Natural killer cell (primary cell): ENCODE results near the gene AREL1. TPM values are rescaled to one million over a fixed set of nuclear protein-coding genes. Genes with fewer than 3 reads are reported as not detected.

Source experiments
- ATAC-seq, 3 donors: fragments of 150-1000 bp in 2 of 3; fragments of 200-7000 bp in 1 of 3; cut with Tn5 transposase; 1 replicate in 1 of 3; 2 replicates in 2 of 3; pipeline ENCODE4 v1.10.0; 2021; ENCODE audit warnings: mild to moderate bottlenecking in 2 of 3, moderate library complexity in 2 of 3
- DNase-seq, 2 donors: peaks; one replicate each; pipeline versions ENCODE4 v3.0.0 to v3.0.0-alpha.2; 2013 to 2021; ENCODE audit warnings: mixed read lengths in 1 of 2
- H3K27ac ChIP-seq: one replicate; pipeline ENCODE4 v1.5.1; 2013; ENCODE audit warnings: mild to moderate bottlenecking, low read length
- H3K27me3 ChIP-seq: one replicate; pipeline ENCODE4 v1.6.1; 2013; ENCODE audit warnings: low read length; ENCODE audit not compliant: control insufficient read depth, insufficient read depth
- H3K36me3 ChIP-seq: one replicate; pipeline ENCODE4 v1.6.1; 2013; ENCODE audit warnings: low read length; ENCODE audit not compliant: control insufficient read depth, insufficient read depth
- H3K4me1 ChIP-seq: one replicate; pipeline ENCODE4 v1.6.1; 2013; ENCODE audit warnings: low read length; ENCODE audit not compliant: control insufficient read depth, insufficient read depth
- H3K4me3 ChIP-seq: one replicate; pipeline ENCODE4 v1.5.1; 2013; ENCODE audit warnings: low read length
- H3K9me3 ChIP-seq: one replicate; pipeline ENCODE4 v1.6.1; 2013; ENCODE audit warnings: low read length; ENCODE audit not compliant: control insufficient read depth, insufficient read depth
- H3K27ac Mint-ChIP-seq, 2 donors: one replicate each; pipeline ENCODE4 v1.8.0; 2022; ENCODE audit warnings: mild to moderate bottlenecking in 2 of 2, mixed read lengths in 2 of 2, moderate library complexity in 1 of 2
- H3K27me3 Mint-ChIP-seq, 2 donors: one replicate each; pipeline ENCODE4 v1.8.0; 2022; ENCODE audit warnings: low read depth in 2 of 2, mixed read lengths in 2 of 2
- H3K36me3 Mint-ChIP-seq: one replicate; pipeline ENCODE4 v1.8.0; 2022; ENCODE audit warnings: mixed read lengths
- H3K4me1 Mint-ChIP-seq, 2 donors: one replicate each; pipeline ENCODE4 v1.8.0; 2022; ENCODE audit warnings: mixed read lengths in 2 of 2
- H3K4me3 Mint-ChIP-seq: one replicate; pipeline ENCODE4 v1.8.0; 2022; ENCODE audit warnings: mild to moderate bottlenecking, moderate library complexity, mixed read lengths
- H3K9me3 Mint-ChIP-seq, 2 donors: one replicate each; pipeline ENCODE4 v1.8.0; 2022; ENCODE audit warnings: mixed read lengths in 2 of 2
- CTCF ChIP-seq: fragments of 200-600 bp; IDR thresholded peaks from one replicate; pipeline ENCODE4 v1.8.0; 2022; ENCODE audit warnings: antibody characterized with exemption
- WGBS: methylation state at CpG from one replicate; pipeline ENCODE4 v1.1.7; 2013; ENCODE audit warnings: missing lambda C conversion rate; ENCODE audit not compliant: insufficient coverage; 5-methylcytosine and 5-hydroxymethylcytosine counted together
- intact Hi-C: fragments of 100-400 bp; cut with micrococcal nuclease; formaldehyde crosslinking; loops from one replicate; pipeline ENCODE4 v1.14.2; 2022
- total RNA-seq, 4 donors: library from RNA; stranded (reverse); fragments of 120-200 nt in 1 of 4; gene quantifications; one replicate each; pipeline versions ENCODE4 v1.2.3 to v1.2.4, GENCODE V29; 2013 to 2022

The AREL1 gene
- total RNA-seq, 3 donors from 2014 or later (not counting 1 experiment from before 2014, with no cell fraction given): 65.9 to 83.0 (median 82.3) TPM

GRCh38 chr14:74703043-74703442 lies 9.8 kb downstream of the AREL1 start:
- TF ChIP-seq CTCF: no peak
- Histone ChIP-seq H3K27ac (no peak overlapping the region), H3K9me3 (peaks cover 5% of the 10 kb centered on the region), H3K4me3 (no peak overlapping the region), H3K36me3 (peaks cover 7% of the 10 kb centered on the region), H3K27me3 (no peaks in the 10 kb centered on the region), H3K4me1 (no peaks in the 10 kb centered on the region)
- H3K4me1 Mint-ChIP-seq: peaks cover 44 to 63% of the 10 kb centered on the region in 2 donors
- 90% methylated on average over 3 of the region's 3 CpGs for WGBS
- DNase-seq (no peak), ATAC-seq (no peak)
- no peaks in the 10 kb centered on the region for H3K27me3 Mint-ChIP-seq
- H3K27ac Mint-ChIP-seq: peak overlapping the region in 1 of 2 donors; percentile 52
- intact Hi-C loops: no loop called here
- no peak overlapping the region for H3K4me3 Mint-ChIP-seq
- no peaks in the 10 kb centered on the region for H3K9me3 Mint-ChIP-seq
- no peaks in the 10 kb centered on the region for H3K36me3 Mint-ChIP-seq

- H3K4me3 Mint-ChIP-seq: no peak overlapping the region
Measured at GRCh38 chr14:74702293-74702692, 10.6 kb downstream of the AREL1 start.

DNA sequence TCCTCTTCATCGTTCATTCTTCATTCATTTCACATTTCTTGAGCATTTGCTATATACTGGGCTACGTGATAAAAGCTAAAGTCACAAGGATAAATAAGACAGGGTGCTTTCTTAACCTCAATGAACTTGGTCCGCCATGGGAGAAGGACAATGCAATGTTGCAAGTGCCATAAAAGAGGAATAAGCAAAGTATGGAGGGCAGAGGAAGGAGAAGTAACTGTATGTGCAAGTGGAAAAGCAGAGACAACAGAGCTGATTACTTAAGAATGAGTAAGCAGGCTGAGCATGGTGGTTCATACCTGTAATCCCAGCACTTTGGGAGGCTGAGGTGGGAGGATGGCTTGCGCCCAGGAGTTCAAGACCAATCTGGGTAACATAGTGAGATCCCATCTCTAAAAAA lies 14.4 kb downstream of the AREL1 start:
- H3K36me3 ChIP-seq: peaks cover 17% of the 10 kb centered on the region
- no peaks in the 10 kb centered on the region for H3K36me3 Mint-ChIP-seq
- H3K27me3 ChIP-seq: no peaks in the 10 kb centered on the region
- TF ChIP-seq CTCF: no peak
- no peak overlapping the region for H3K27ac ChIP-seq
- no peaks in the 10 kb centered on the region for H3K9me3 Mint-ChIP-seq
- H3K4me1 Mint-ChIP-seq: peaks cover 52 to 54% of the 10 kb centered on the region in 2 donors
- H3K4me1 ChIP-seq: no peaks in the 10 kb centered on the region
- DNase-seq (no peak), ATAC-seq (peak in 1 of 3 donors; percentile 37)
- no peak overlapping the region for H3K4me3 ChIP-seq
- H3K4me3 Mint-ChIP-seq: no peak overlapping the region
- no peak overlapping the region for H3K27ac Mint-ChIP-seq
- H3K27me3 Mint-ChIP-seq: no peaks in the 10 kb centered on the region
- H3K9me3 ChIP-seq: peaks cover 5% of the 10 kb centered on the region
- intact Hi-C loops: no loop called here
- 92% methylated on average over 4 of the region's 4 CpGs for WGBS

More at GRCh38 chr14:74702293-74702692, 10.6 kb downstream of the AREL1 start:
- Histone ChIP-seq H3K4me1 (no peaks in the 10 kb centered on the region), H3K27me3 (no peaks in the 10 kb centered on the region), H3K27ac (no peak overlapping the region), H3K9me3 (peaks cover 5% of the 10 kb centered on the region), H3K4me3 (no peak overlapping the region), H3K36me3 (peaks cover 10% of the 10 kb centered on the region)
- ATAC-seq (no peak), DNase-seq (no peak)
- intact Hi-C loops: no loop called here
- Mint-ChIP-seq H3K27ac (no peak overlapping the region), H3K36me3 (no peaks in the 10 kb centered on the region), H3K9me3 (no peaks in the 10 kb centered on the region), H3K4me1 (peaks cover 49 to 68% of the 10 kb centered on the region in 2 donors), H3K27me3 (no peaks in the 10 kb centered on the region)
- no peak for TF ChIP-seq CTCF
- WGBS: 98% methylated on average over 2 of the region's 2 CpGs

DNA sequence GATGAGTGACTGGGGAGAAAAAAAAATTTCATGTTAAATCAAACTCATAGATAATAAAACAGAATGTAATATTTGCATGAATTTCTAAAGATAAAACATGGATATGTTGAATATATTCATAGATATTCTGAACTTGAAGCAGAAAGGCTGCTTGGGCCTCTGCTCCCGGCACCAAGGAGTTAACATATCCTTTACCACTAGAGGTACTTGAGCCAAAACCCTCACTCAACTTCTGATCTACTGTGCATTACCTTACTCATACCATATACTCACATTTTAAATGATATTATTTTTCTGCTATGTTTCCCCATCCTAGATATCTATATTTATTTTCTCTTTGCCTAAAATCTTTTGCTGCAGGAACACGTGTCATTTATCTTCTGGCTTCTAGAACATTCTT lies 14.9 kb downstream of the AREL1 start:
- intact Hi-C loops: no loop called here
- Mint-ChIP-seq H3K27ac (no peak overlapping the region), H3K27me3 (no peaks in the 10 kb centered on the region), H3K9me3 (no peaks in the 10 kb centered on the region), H3K4me1 (peaks cover 54 to 56% of the 10 kb centered on the region in 2 donors), H3K4me3 (no peak overlapping the region), H3K36me3 (no peaks in the 10 kb centered on the region)
- peaks cover 5% of the 10 kb centered on the region for H3K9me3 ChIP-seq
- no peak overlapping the region for H3K27ac ChIP-seq
- DNase-seq: no peak
- peaks cover 17% of the 10 kb centered on the region for H3K36me3 ChIP-seq
- no peaks in the 10 kb centered on the region for H3K27me3 ChIP-seq
- H3K4me3 ChIP-seq: no peak overlapping the region
- WGBS: 97% methylated on average over 2 of the region's 2 CpGs
- no peak for TF ChIP-seq CTCF
- ATAC-seq: no peak
- no peaks in the 10 kb centered on the region for H3K4me1 ChIP-seq
